ENCODE data around the gene RAP1GDS1.
"Not testable (repeated sequence)": the region's sequence is repeated elsewhere in the genome, so short reads cannot be mapped to it uniquely, and the experiment has no call there.

Gene RAP1GDS1

DNA sequence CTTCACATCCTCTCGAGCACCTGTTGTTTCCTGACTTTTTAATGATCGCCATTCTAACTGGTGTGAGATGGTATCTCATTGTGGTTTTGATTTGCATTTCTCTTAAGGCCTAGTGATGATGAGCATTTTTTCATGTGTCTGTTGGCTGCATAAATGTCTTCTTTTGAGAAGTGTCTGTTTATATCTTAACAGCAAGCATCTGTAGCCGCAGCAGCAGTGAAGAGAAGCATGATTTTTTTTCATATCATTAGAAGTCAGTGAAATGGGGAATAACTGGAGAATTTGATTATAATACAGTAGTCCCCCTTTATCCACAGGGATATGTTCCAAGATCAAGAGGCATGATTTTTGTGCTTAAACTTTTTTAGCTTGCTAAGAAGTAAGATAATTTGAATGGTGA, 27.5 kb downstream of the RAP1GDS1 start:
- DNase-seq (ENCODE audit: low spot score) = peak; percentile 11

DNA sequence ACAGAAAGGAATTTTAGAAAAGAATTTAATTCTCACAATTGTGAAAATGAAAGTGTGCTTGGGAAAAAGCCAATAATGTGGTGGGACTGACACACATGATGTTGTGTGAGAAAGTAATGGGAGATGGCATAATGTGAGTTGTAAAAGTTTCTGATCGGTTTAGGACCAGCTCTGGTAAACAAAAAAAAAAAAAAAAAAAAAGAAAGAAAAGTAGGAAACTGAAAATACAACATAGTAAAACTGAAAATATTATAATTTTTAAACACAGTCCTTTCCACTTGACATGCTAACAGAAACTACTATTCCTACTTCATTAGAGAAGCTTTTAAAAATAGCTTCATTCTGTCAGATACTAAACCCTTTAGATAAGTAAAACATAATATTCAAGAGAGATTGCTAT, 28.2 kb downstream of the RAP1GDS1 start:
- DNase-seq (ENCODE audit: low spot score) = no peak

DNA sequence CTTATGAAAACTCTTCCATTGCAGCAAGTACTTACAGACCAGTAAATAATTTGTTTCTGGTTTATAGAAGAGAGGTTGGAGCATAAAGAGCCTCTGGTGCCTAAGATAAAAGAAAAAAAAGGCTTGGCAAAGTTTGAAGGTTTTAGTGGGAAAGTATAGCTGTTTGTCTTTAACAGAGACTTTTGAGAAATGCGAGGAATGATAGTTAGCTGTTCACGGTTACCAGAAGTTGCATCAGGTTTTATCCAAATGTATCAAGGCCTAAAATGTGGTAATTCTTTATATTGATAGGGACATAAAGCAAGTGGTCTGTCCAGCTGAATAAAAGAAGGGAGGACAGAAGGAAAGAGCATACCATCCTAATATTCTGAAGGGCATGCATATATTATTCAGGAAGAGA, 29.3 kb downstream of the RAP1GDS1 start:
- DNase-seq (ENCODE audit: low spot score) = no peak

DNA sequence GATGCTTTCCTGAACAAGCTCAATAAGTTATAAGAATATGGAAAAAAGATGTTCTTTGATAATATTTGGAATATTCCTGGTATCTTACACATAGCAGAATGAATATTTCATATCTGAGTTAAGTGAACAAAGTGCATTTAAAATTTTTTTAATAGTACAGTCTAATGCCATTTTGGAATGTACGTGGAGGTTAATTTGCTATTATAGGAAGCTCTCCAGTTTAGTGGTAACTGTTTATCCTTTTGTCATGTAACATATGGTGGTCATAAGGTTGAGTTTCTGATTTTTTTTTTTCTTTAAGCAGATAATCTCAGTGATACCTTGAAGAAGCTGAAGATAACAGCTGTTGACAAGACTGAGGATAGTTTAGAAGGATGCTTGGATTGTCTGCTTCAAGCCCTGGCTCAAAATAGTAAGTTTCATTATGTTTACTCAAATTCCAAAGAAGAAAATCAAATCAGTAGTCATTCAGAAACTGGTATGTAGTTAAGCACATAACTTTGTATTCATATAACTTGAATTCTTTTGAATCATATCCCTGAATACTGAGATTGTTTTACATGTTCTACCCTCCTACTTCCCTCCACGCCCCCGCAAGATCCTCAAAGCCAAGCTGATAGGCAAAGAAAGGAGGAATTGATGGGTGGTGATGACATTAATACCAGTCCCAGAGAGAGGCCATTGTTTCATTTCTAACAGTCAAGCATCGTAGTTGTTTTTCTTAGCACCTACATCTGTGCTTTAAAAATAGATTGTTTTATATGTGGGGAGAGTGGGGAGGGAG, 32.1 kb downstream of the RAP1GDS1 start:
- no peak for DNase-seq (ENCODE audit: low spot score)

DNA sequence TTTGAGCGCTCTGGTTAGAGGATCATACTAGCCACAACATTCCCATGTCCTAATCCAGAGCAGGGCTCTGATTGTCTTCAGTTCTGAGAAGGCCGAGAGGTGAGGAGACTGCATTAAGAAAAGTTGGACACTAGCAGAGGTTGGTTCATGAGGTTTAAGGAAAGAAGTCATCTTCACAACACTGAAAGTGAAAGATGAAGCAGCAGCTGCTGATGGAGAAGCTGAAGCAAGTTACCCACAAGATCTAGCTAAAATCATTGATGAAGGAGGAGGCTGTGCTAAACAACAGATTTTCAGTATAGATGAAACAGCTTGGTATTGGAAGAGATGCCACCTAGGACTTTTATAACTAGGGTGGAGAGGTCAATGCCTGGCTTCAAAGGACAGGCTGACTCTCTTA, 36.8 kb downstream of the RAP1GDS1 start:
- DNase-seq (ENCODE audit: low spot score) = no peak

DNA sequence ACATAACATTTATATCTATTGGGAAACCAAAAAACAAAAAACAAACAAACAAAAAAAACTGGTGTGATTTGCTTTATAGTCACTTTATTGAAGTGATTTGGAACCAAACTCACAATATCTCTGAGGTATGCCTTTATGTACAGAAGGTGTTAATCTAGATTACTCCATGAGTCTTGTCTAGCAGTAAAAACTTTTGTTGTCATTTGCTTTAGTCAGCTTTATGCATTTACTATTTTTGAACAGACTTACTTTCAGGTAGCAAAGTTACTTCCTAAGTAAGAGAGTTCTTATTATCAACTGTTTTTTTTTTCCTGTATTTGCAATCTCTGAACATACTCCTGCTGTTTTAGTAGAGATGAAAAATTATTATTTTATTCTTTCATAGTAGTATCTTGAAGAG, 39.5 kb downstream of the RAP1GDS1 start:
- DNase-seq (ENCODE audit: low spot score) = no peak

- DNase-seq (ENCODE audit: low spot score) = no peak
Observed at GRCh38 chr4:98305576-98305975, 44.4 kb downstream of the RAP1GDS1 start.

DNA sequence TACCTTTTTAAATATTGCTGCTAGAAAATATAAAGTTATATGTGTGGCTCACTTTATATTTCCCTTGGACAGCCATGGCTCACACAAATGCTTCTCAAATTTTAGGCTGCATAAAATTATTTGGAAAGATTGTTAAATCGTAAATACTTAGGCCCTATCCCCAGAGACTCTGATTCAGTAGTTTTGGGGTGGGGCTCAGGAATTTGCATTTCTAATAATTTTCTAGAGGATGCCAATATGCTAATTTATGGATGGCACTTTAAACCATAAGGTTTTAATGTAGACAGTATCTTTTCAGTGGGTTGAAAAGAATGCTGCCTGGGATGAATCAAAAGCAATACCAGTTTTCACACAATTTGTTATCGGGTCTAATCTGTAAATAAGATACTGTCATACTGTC, 49.7 kb downstream of the RAP1GDS1 start:
- no peak for DNase-seq (ENCODE audit: low spot score)

GRCh38 chr4:98311656-98312055, 50.5 kb downstream of the RAP1GDS1 start:
- DNase-seq (ENCODE audit: low spot score) = no peak

DNA sequence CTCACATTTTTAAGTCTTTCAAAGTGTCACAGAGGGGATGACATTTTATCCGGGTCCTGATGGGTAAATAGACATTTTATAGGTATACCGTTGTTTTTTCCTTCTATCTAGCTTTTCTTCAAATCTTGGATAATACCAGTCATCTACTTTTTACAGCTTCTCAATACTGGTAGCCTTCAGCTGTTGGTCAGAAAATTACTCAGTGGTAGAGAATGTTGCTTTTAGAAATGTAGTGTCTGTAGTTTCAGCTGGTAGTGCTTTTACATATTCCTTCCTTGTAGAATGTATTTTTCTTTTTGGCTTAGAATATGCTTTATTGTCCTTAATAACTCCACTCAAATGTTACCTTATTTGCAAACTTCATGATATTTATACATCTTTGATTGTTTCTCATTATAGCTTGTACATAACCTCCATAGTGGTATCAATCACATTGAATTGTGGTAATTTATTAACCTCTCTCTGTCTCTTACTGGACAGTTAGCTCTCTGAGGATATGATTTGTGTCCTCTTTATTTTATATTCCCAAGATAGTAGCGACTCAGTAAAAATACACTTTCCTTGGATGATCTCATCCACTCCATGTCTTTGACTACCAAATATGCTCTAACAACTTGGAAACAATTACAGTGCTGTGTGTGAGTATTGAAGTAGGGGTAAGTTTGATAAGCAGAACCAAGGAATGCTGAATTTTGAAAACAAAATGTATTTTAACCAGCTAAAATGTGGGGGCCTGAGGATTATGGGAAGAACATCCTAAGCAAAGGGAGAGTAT, 53.8 kb downstream of the RAP1GDS1 start:
- no peak for DNase-seq (ENCODE audit: low spot score)

- no peak for DNase-seq (ENCODE audit: low spot score)
Observed at GRCh38 chr4:98318521-98318920, 57.3 kb downstream of the RAP1GDS1 start.

DNA sequence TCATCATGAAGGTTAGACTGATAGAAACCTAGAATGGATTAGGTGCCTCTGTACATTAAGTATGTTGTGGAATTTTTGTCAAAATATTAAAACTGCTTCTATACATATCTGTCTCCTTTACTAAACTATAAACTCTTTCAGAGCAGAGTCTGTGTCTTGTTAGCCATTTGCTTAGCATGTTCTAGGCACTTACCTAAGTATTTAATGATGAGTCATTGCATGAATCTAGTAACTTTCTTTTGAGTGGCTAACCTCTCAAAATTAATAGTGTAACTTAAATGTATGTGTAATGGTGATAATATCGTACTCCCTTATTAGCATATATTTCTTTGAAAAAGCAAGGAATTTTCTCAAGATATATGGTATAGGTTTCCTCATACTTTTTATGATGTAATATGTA, 57.8 kb downstream of the RAP1GDS1 start:
- DNase-seq (ENCODE audit: low spot score) = no peak

DNA sequence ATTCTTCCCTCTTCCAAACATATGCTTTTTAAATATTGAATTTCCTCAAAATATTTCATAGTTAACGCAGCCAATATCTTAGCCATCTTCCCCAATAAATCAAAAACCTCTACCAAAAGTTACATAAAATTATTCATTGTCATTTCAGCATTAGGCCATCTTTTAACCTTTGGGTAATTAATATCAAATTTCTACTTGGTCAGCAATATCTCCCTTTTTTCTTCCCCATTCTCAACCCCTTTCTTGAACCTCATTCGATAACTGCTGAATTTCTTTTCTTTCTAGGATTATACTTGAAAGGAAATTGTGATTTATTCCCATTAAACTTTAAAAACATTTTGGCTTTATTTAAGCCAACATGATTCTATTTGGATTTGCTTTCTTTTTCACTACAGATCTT, 65.0 kb downstream of the RAP1GDS1 start:
- DNase-seq (ENCODE audit: low spot score) = no peak

GRCh38 chr4:98327694-98328093, 66.5 kb downstream of the RAP1GDS1 start:
- no peak for DNase-seq (ENCODE audit: low spot score)

- not testable (repeated sequence) for DNase-seq (ENCODE audit: low spot score)
Observed at GRCh38 chr4:98329879-98330640, 68.9 kb downstream of the RAP1GDS1 start.

DNA sequence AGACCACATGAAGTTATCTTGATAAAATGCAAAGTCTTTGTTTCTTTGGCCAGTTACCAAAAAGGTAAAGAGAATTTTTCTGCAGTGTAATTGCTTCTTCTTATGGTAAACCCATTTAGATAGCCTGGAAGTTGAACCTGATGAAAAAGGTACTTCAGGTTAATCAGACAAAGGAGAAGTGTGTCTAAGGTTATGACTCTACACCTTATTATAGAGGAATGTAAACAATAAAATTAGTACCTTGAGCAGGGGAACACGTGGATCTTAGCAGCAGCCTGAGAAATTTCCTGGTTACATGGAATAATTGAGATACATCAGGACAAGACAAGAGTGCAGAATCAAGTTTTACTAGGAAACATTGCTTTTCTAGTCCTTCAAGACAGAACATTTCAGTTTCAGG, 70.8 kb downstream of the RAP1GDS1 start:
- DNase-seq (ENCODE audit: low spot score) = no peak

DNA sequence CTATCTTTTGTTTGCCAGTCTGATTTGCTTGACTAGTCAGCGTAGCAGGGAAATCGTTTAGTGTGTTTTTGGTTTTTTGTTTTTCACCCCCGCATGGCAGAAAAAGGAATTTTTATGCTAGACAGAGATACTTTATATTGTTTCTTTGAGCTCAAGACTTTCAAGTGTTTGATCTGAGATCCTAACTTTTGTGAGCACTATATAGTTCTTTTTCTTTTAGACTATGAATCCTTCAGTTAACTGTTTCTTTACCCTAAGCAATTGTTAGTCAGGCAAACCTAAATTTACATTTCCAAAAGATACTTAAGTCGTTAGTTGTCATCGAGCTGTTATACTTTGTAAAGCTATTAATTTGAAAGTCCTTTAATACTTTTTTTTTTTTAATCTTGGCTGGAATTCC, 73.3 kb downstream of the RAP1GDS1 start:
- no peak for DNase-seq (ENCODE audit: low spot score)

DNA sequence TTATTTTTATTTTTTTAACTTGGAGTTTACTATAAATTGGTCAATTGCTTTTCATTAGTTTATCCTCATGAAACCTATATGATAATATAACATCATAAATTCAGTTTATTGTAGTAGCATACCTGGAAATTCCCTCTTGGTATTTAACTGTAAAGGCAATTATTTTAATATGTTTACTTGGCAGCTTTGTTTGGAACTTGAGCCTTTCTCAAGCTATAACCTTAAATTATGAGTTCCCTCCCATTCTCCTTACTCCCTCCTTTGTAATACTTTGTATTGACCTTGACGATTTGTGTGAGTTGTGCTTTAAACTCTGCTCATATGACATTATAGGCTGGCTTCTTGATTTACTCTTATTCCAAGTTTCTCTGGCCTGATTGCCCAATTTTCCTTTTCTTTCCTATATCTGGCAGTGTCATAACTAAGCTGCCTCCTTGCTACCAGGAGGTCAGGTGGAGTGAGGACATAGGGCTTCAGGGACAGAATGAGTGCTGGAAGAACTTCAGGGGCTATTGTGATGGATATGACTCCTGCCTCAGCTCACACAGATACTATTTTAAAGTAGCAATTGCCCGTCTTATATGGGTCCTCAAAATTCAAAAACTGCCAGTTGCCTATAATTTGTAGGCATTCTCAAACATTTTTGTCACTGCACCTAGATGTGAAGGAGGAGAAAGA, 77.7 kb downstream of the RAP1GDS1 start:
- no peak for DNase-seq (ENCODE audit: low spot score)

- DNase-seq (ENCODE audit: low spot score) = no peak
Observed at GRCh38 chr4:98341309-98341708, 80.1 kb downstream of the RAP1GDS1 start.

DNA sequence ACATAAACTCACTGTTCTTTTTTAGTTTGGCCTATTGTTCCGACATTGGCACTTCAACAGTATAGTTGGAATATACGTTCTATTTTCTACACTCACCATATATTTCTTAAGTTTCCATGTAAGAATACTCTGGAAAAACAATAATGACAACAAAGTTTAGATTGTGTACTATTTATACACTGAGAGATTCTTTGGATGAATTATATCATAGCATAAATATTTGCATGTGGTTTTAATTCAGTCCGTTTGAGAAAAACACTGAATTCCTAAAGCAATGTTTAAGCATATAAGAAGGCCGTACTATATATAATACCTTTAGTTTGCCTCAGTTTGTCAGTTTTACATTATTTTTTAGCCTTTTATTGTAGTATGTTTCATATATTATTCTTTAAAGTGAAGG, 82.4 kb downstream of the RAP1GDS1 start:
- DNase-seq (ENCODE audit: low spot score) = no peak

DNA sequence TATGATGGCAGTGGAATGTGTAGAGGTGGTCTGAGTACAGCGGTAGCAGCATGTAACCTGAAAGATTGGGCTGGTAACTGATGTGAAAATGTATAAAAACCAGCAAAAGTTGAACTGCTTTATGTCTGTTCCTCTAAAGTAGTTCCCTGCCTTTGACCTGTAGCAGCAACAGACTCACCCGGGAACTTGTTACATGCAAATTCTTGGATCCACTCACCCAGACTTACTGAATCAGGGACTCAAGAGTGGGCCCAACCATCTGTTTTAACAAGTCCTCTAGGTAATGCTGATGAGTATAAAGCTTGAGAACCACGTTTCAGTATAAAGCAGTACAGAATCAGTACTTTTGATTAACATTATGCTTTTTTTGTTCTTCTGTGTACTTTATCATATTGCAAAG, 84.7 kb downstream of the RAP1GDS1 start:
- DNase-seq (ENCODE audit: low spot score) = no peak

GRCh38 chr4:98352396-98352795, 91.2 kb downstream of the RAP1GDS1 start:
- DNase-seq (ENCODE audit: low spot score) = no peak

Measured in CD4-positive, alpha-beta T cell treated with Interleukin-15 for 4 hours (primary cell).